Loucy (cell line): Measurements from ENCODE around the gene RTL10.

Source experiments
- H2AFZ ChIP-seq: fragments of 200-600 bp; sonication (generic); 2 replicates; pipeline ENCODE4 v1.6.0; 2016; ENCODE audit warnings: antibody characterized with exemption, mild to moderate bottlenecking, low read length, moderate library complexity
- H3F3A ChIP-seq: fragments of 200-600 bp; 2 replicates; pipeline ENCODE4 v1.6.0; 2016; ENCODE audit warnings: antibody characterized with exemption, low read depth, mild to moderate bottlenecking
- H3K27me3 ChIP-seq: fragments of 200-600 bp; sonication (generic); 2 replicates; pipeline ENCODE4 v1.6.1; 2014; ENCODE audit warnings: low read length, mild to moderate bottlenecking; ENCODE audit not compliant: insufficient read depth, poor library complexity, severe bottlenecking
- H3K36me3 ChIP-seq: fragments of 200-600 bp; sonication (generic); 2 replicates; pipeline ENCODE4 v1.6.1; 2016; ENCODE audit warnings: low read length; ENCODE audit not compliant: insufficient read depth
- H3K4me1 ChIP-seq: fragments of 200-600 bp; sonication (generic); 2 replicates; pipeline ENCODE4 v1.5.1; 2014; ENCODE audit warnings: low read length, mild to moderate bottlenecking; ENCODE audit not compliant: insufficient read depth, poor library complexity, severe bottlenecking
- H3K4me2 ChIP-seq: fragments of 200-600 bp; sonication (generic); 2 replicates; pipeline ENCODE4 v1.6.0; 2014; ENCODE audit warnings: antibody characterized with exemption, low read length, low read depth, mild to moderate bottlenecking; ENCODE audit not compliant: poor library complexity, severe bottlenecking
- H3K4me3 ChIP-seq: fragments of 200-600 bp; sonication (generic); 2 replicates; pipeline ENCODE4 v1.5.1; 2014; ENCODE audit warnings: low read length, mild to moderate bottlenecking, mixed read lengths; ENCODE audit not compliant: poor library complexity, severe bottlenecking
- H3K79me2 ChIP-seq: fragments of 200-600 bp; sonication (generic); 2 replicates; pipeline ENCODE4 v1.6.1; 2014; ENCODE audit warnings: low read length; ENCODE audit not compliant: insufficient read depth
- H3K9ac ChIP-seq: fragments of 200-600 bp; sonication (generic); 2 replicates; pipeline ENCODE4 v1.6.0; 2014; ENCODE audit warnings: mild to moderate bottlenecking, low read depth, low read length, moderate library complexity; ENCODE audit not compliant: poor library complexity, severe bottlenecking
- H3K9me2 ChIP-seq: fragments of 200-600 bp; sonication (generic); replicated peaks from 2 replicates; pipeline ENCODE4 v1.6.1; 2016; ENCODE audit warnings: low read depth, low read length, mixed read lengths
- H3K9me3 ChIP-seq: fragments of 200-600 bp; sonication (generic); 2 replicates; pipeline ENCODE4 v1.6.1; 2014; ENCODE audit warnings: mild to moderate bottlenecking, antibody characterized with exemption, low read length, low read depth; ENCODE audit not compliant: insufficient read depth
- H4K20me1 ChIP-seq: fragments of 200-600 bp; sonication (generic); 2 replicates; pipeline ENCODE4 v1.6.0; 2014; ENCODE audit warnings: antibody characterized with exemption, low read length, mild to moderate bottlenecking; ENCODE audit not compliant: insufficient read depth, poor library complexity, severe bottlenecking
- EZH2phosphoT487 ChIP-seq: fragments of 200-600 bp; IDR thresholded peaks from 2 replicates; pipeline ENCODE4 v1.6.1; 2018; ENCODE audit warnings: antibody characterized with exemption, mild to moderate bottlenecking, moderate library complexity, borderline replicate concordance
- TF ChIP-seq, protein P1 (sequence below): fragments of 200-600 bp; sonication (generic); conservative IDR thresholded peaks from 2 replicates; pipeline ENCODE4 v1.5.1; 2014; ENCODE audit warnings: mild to moderate bottlenecking, antibody characterized with exemption, low read length

RTL10 gene

DNA sequence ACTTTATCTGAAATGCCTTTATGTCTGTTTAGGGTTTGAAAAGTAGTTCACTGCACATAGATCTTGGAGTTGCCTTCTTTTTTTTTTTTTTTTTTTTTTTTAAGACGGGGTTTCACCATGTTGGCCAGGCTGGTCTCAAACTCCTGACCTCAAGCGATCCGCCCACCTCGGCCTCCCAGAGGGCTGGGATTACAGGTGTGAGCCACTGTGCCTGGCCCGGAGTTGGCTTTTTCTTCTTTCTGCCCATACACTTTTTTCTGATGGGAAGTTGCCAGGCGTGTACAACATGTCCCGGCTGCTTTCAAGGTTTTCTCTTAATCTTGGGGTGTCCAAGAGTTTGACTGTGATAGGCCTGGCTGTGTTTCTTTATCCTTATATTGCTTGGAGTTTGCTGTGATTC lies 12.9 kb upstream of the RTL10 start:
- no peaks in the 10 kb centered on the region for H4K20me1 ChIP-seq
- no peaks in the 10 kb centered on the region for H3K36me3 ChIP-seq
- no peaks in the 10 kb centered on the region for H3K9me2 ChIP-seq
- no peaks in the 10 kb centered on the region for H3K9me3 ChIP-seq
- H3K4me1 ChIP-seq = no peaks in the 10 kb centered on the region
- no peaks in the 10 kb centered on the region for H3K79me2 ChIP-seq
- no peak overlapping the region for H3K4me2 ChIP-seq
- H2AFZ ChIP-seq = no peak overlapping the region
- no peak overlapping the region for H3K4me3 ChIP-seq
- H3K9ac ChIP-seq = no peak overlapping the region
- TF ChIP-seq EZH2phosphoT487 = no peak
- TF ChIP-seq, protein P1, sequence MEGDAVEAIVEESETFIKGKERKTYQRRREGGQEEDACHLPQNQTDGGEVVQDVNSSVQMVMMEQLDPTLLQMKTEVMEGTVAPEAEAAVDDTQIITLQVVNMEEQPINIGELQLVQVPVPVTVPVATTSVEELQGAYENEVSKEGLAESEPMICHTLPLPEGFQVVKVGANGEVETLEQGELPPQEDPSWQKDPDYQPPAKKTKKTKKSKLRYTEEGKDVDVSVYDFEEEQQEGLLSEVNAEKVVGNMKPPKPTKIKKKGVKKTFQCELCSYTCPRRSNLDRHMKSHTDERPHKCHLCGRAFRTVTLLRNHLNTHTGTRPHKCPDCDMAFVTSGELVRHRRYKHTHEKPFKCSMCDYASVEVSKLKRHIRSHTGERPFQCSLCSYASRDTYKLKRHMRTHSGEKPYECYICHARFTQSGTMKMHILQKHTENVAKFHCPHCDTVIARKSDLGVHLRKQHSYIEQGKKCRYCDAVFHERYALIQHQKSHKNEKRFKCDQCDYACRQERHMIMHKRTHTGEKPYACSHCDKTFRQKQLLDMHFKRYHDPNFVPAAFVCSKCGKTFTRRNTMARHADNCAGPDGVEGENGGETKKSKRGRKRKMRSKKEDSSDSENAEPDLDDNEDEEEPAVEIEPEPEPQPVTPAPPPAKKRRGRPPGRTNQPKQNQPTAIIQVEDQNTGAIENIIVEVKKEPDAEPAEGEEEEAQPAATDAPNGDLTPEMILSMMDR = no peak
- H3K27me3 ChIP-seq = no peaks in the 10 kb centered on the region
- H3F3A ChIP-seq = no peaks in the 10 kb centered on the region

DNA sequence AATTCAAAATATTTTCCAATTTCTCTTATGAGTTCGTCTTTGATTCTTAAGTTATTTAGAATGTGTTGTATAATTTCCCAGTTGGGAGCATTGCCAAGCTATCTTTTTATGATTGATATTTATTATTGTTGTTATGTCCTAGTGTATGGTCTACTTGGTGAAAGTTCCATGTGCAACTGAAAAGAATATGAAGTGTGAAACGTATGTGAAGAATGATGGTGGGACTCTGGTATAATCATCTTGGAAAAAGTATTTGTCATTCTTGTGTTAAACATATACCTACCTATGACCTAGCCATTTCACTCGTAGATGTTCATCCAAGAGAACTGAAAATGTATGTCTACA lies 12.0 kb upstream of the RTL10 start:
- no peak overlapping the region for H3K9ac ChIP-seq
- no peaks in the 10 kb centered on the region for H3K36me3 ChIP-seq
- H3F3A ChIP-seq = no peaks in the 10 kb centered on the region
- no peaks in the 10 kb centered on the region for H3K79me2 ChIP-seq
- H2AFZ ChIP-seq = no peak overlapping the region
- H3K9me2 ChIP-seq = no peaks in the 10 kb centered on the region
- H3K4me3 ChIP-seq = no peak overlapping the region
- no peaks in the 10 kb centered on the region for H4K20me1 ChIP-seq
- TF ChIP-seq, protein P1 = no peak
- no peak for TF ChIP-seq EZH2phosphoT487
- H3K27me3 ChIP-seq = no peaks in the 10 kb centered on the region
- H3K9me3 ChIP-seq = no peaks in the 10 kb centered on the region
- H3K4me2 ChIP-seq = no peak overlapping the region
- no peaks in the 10 kb centered on the region for H3K4me1 ChIP-seq

DNA sequence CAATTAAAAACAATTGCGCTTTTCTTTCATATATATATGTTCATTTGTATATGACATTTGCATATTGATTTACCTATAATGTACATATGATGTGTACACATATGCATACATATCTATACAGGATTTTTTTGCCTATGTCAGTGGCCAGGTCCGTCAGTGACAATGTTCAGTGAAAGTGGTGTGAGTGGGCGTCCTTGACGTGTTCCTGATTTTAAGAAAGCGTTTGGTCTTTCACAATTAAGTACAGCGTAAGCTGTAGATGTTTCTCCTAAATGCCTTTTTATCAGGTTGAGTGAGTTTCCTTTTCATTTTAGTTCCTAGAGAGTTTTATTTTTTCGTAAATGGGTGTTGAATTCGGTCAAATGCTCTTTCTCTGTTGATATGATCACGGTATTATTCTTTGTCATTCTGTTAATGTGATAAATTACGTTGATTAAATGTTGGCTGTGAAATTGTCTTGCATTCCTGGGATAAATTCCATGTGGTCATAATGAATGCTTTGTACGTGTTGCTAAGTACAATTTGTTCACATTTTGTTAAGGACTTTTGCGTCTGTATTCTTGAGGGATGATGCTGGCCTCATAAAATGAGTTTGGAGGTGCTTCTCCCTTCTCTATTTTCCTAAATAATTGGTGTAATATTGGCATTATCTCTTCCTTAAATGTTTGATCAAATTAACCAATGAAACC lies 10.6 kb upstream of the RTL10 start:
- Histone ChIP-seq H3K4me2 (no peak overlapping the region), H3K9me2 (no peaks in the 10 kb centered on the region), H3K4me3 (no peak overlapping the region), H3K27me3 (no peaks in the 10 kb centered on the region), H4K20me1 (no peaks in the 10 kb centered on the region), H2AFZ (no peak overlapping the region), H3K36me3 (no peaks in the 10 kb centered on the region), H3K4me1 (no peaks in the 10 kb centered on the region), H3K79me2 (no peaks in the 10 kb centered on the region), H3F3A (no peaks in the 10 kb centered on the region), H3K9me3 (no peaks in the 10 kb centered on the region), H3K9ac (no peak overlapping the region)
- no peak for TF ChIP-seq EZH2phosphoT487
- TF ChIP-seq, protein P1 = no peak
